ENCODE measurements around the gene ZNF677. TPM values are rescaled to one million over a fixed set of nuclear protein-coding genes. Genes with fewer than 3 reads are reported as not detected.
"Not testable (repeated sequence)": the region's sequence is repeated elsewhere in the genome, so short reads cannot be mapped to it uniquely, and the experiment has no call there.

ZNF677 gene
- 8.5 and 25.3 TPM in 2 replicates for total RNA-seq

GRCh38 chr19:53254411-53255341 lies at the start of gene ZNF677:
ZNF677 (minus strand) TSS chr19:53254873; CDS start chr19:53251550, 3,323 bp downstream.
- no peak for DNase-seq (ENCODE audit: low read depth)
- no peak for TF ChIP-seq CTCF (conservative IDR thresholded peaks at IDR 0.05; ENCODE audit: low read depth, low read length)
- H3K4me3 ChIP-seq (ENCODE audit: low read depth, low read length): peak within 1 kb of the TSS; percentile 67

DNA sequence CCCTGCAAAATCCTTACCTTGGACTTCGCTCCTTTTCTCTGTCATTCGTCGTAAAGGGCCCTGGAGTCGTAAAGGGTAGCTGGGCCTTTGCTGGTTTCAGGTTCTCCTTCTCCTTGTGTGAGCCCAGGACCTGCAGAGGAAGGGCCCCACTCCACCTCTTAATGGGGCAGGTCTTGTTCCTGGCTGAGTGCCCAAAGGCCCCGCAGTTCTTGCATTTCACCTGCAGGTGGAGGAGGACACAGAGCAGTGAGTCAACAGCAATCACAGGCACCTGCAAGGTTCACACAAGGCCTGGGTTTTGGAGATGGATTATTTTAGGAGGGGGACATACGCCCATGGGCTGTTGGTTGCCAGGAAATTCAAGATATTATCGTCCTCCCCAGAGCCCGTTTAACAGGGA lies 46.7 kb upstream of the ZNF677 start:
- not testable (repeated sequence) for H3K4me3 ChIP-seq (ENCODE audit: low read depth, low read length); DNase-seq (ENCODE audit: low read depth)

DNA sequence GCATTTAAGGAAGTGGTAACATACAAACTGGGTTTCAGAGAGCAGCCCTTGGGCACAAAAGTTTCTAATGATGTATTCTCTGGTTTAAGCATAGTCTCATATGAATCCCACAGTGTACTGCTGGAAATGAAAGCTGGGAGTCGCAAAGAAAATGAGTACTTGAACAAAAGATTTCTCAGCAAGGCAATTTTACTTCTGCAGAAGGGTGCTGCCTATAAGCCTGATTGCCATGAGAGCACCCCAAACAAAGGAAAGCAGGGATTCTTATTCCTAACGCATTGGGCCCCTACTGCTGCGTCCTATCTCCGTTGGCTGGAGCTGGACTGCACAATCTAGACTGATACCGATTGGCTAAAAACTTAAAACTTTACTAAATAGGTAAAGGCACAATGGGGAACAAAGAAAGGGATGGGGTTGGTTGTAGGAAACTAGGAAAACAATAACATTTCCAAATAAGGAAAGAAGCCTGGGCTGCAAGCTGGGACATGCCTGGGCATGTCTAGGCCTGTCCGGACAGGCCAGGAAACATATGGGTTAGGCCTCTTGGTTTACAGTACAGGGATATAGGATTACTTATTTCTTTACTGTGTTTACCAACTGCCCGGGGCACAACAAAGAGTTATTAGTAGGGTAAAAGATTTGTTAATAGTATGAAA lies 40.2 kb upstream of the ZNF677 start:
- no peak for TF ChIP-seq CTCF (conservative IDR thresholded peaks at IDR 0.05; ENCODE audit: low read depth, low read length)
- no peak for DNase-seq (ENCODE audit: low read depth)
- no peak overlapping the region for H3K4me3 ChIP-seq (ENCODE audit: low read depth, low read length)

DNA sequence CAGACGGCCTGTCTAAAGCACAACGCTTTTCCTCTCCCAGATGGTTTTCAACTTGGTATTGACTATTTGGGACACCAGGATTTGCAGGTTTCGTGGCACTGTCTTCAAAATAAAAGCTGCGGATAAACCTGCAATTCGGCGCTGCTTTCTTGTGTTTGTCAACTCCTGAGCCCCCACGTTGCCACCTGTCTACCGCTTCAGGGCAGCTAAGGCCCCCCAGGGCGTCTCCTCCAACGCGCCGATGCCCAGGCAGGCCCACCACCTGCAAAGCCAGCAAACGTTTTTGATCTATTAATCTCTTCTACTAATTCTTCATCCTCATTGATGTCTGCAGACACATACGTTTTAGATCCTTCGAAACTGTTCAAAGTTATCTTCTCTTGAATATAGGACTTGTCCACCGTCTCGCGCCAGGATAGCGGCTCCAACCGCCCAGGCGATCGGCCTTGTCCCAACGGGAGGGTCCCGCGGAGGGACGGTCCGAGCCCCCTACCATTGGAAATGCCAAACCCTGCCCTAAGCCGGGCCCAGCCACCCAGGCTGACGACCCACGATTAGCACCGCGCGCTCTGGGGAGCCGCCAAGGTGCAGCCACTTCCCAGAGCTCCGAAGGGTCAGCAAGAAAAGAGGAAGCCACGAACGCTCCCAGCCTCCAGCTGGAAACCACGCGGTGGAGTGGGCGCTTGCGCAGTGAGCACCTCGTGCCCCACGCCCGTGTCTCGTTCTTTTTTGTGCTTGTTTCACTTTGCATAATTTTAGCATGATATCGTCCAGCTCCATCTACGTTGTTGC lies 36.3 kb upstream of the ZNF677 start:
- no peak for DNase-seq (ENCODE audit: low read depth)
- no peak for TF ChIP-seq CTCF (conservative IDR thresholded peaks at IDR 0.05; ENCODE audit: low read depth, low read length)

GRCh38 chr19:53285087-53285486 lies 30.4 kb upstream of the ZNF677 start:
- H3K4me3 ChIP-seq (ENCODE audit: low read depth, low read length): no peak overlapping the region
- no peak for DNase-seq (ENCODE audit: low read depth)
- TF ChIP-seq CTCF (conservative IDR thresholded peaks at IDR 0.05; ENCODE audit: low read depth, low read length): no peak

More for the DNA sequence above, 36.3 kb upstream of the ZNF677 start:
- H3K4me3 ChIP-seq (ENCODE audit: low read depth, low read length): no peak overlapping the region

DNA sequence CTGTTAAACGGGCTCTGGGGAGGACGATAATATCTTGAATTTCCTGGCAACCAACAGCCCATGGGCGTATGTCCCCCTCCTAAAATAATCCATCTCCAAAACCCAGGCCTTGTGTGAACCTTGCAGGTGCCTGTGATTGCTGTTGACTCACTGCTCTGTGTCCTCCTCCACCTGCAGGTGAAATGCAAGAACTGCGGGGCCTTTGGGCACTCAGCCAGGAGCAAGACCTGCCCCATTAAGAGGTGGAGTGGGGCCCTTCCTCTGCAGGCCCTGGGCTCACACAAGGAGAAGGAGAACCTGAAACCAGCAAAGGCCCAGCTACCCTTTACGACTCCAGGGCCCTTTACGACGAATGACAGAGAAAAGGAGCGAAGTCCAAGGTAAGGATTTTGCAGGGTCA lies 27.3 kb upstream of the ZNF677 start:
- not testable (repeated sequence) for H3K4me3 ChIP-seq (ENCODE audit: low read depth, low read length); DNase-seq (ENCODE audit: low read depth)

DNA sequence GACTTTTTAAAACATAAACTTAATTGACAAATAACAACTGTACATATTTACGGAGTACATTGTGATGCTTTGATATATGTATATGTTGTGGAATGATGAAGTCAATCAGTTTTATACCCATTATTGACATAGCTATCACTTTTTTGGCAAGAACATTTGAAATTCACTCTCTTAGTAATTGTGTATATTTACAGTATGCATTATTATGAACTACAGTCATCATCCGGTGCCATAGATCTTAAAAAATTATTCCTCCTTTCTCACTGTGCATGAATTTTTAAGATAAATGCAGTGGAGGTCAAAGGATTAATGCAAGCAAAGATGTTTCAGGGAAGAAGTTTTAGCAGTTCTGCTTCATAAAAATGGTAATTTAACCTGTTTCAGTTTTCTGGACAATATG lies 20.8 kb upstream of the ZNF677 start:
- no peak for DNase-seq (ENCODE audit: low read depth)
- TF ChIP-seq CTCF (conservative IDR thresholded peaks at IDR 0.05; ENCODE audit: low read depth, low read length): no peak

More for the DNA sequence above, 20.8 kb upstream of the ZNF677 start:
- no peak overlapping the region for H3K4me3 ChIP-seq (ENCODE audit: low read depth, low read length)
